ENCODE measurements around the gene FRMD5. TPM values are rescaled to one million over a fixed set of nuclear protein-coding genes. Genes with fewer than 3 reads are reported as not detected.

Gene FRMD5
- total RNA-seq, 2 donors from 2014 or later: 0.33 to 0.37 TPM

- no peak for DNase-seq (ENCODE audit: low spot score)
- intact Hi-C loops (cut with DNase I): no loop called here
Observed at GRCh38 chr15:44177139-44177538, 17.9 kb downstream of the FRMD5 start.

GRCh38 chr15:44173813-44174212 is 21.3 kb downstream of the FRMD5 start:
- intact Hi-C loops (cut with DNase I): no loop called here
- no peak for DNase-seq (ENCODE audit: low spot score)

GRCh38 chr15:44163370-44163769 is 31.7 kb downstream of the FRMD5 start:
- intact Hi-C loops (cut with DNase I): no loop called here
- no peak for DNase-seq (ENCODE audit: low spot score)

GRCh38 chr15:44160796-44161195 is 34.3 kb downstream of the FRMD5 start:
- intact Hi-C loops (cut with DNase I): no loop called here
- DNase-seq (ENCODE audit: low spot score): no peak

- intact Hi-C loops (cut with DNase I): no loop called here
- no peak for DNase-seq (ENCODE audit: low spot score)
Observed at GRCh38 chr15:44159492-44159891, 35.6 kb downstream of the FRMD5 start.

- no peak for DNase-seq (ENCODE audit: low spot score)
- intact Hi-C loops (cut with DNase I): no loop called here
Observed at GRCh38 chr15:44158111-44158510, 37.0 kb downstream of the FRMD5 start.

GRCh38 chr15:44157679-44158078 is 37.4 kb downstream of the FRMD5 start:
- intact Hi-C loops (cut with DNase I): no loop called here
- no peak for DNase-seq (ENCODE audit: low spot score)

- intact Hi-C loops (cut with DNase I): no loop called here
- no peak for DNase-seq (ENCODE audit: low spot score)
Observed at GRCh38 chr15:44153352-44153751, 41.7 kb downstream of the FRMD5 start.

- no peak for DNase-seq (ENCODE audit: low spot score)
- intact Hi-C loops (cut with DNase I): no loop called here
Observed at GRCh38 chr15:44149224-44149623, 45.8 kb downstream of the FRMD5 start.

GRCh38 chr15:44148580-44148979 is 46.5 kb downstream of the FRMD5 start:
- intact Hi-C loops (cut with DNase I): no loop called here
- no peak for DNase-seq (ENCODE audit: low spot score)

- DNase-seq (ENCODE audit: low spot score): no peak
- intact Hi-C loops (cut with DNase I): no loop called here
Observed at GRCh38 chr15:44147636-44148035, 47.4 kb downstream of the FRMD5 start.

GRCh38 chr15:44145495-44145894 is 49.6 kb downstream of the FRMD5 start:
- intact Hi-C loops (cut with DNase I): no loop called here
- no peak for DNase-seq (ENCODE audit: low spot score)

GRCh38 chr15:44144992-44145391 is 50.1 kb downstream of the FRMD5 start:
- intact Hi-C loops (cut with DNase I): no loop called here
- DNase-seq (ENCODE audit: low spot score): no peak

- no peak for DNase-seq (ENCODE audit: low spot score)
- intact Hi-C loops (cut with DNase I): no loop called here
Observed at GRCh38 chr15:44144184-44144583, 50.9 kb downstream of the FRMD5 start.

- intact Hi-C loops (cut with DNase I): no loop called here
- DNase-seq (ENCODE audit: low spot score): no peak
Observed at GRCh38 chr15:44137750-44138149, 57.3 kb downstream of the FRMD5 start.

- no peak for DNase-seq (ENCODE audit: low spot score)
- intact Hi-C loops (cut with DNase I): no loop called here
Observed at GRCh38 chr15:44136991-44137477, 58.0 kb downstream of the FRMD5 start.

GRCh38 chr15:44132057-44132456 is 63.0 kb downstream of the FRMD5 start:
- no peak for DNase-seq (ENCODE audit: low spot score)
- intact Hi-C loops (cut with DNase I): no loop called here

- no peak for DNase-seq (ENCODE audit: low spot score)
- intact Hi-C loops (cut with DNase I): no loop called here
Observed at GRCh38 chr15:44130778-44131177, 64.3 kb downstream of the FRMD5 start.

- DNase-seq (ENCODE audit: low spot score): no peak
- intact Hi-C loops (cut with DNase I): no loop called here
Observed at GRCh38 chr15:44129911-44130310, 65.2 kb downstream of the FRMD5 start.

GRCh38 chr15:44128443-44128842 is 66.6 kb downstream of the FRMD5 start:
- no peak for DNase-seq (ENCODE audit: low spot score)
- intact Hi-C loops (cut with DNase I): no loop called here

- intact Hi-C loops (cut with DNase I): no loop called here
- DNase-seq (ENCODE audit: low spot score): no peak
Observed at GRCh38 chr15:44125879-44126278, 69.2 kb downstream of the FRMD5 start.

GRCh38 chr15:44102675-44103254 is 92.3 kb downstream of the FRMD5 start:
- no peak for DNase-seq (ENCODE audit: low spot score)
- intact Hi-C loops (cut with DNase I): no loop called here
